Hematopoietic multipotent progenitor cell treated with erythropoietin and hydrocortisone succinate and interleukin-3 and kit ligand, for 4 days (in vitro differentiated cells): ENCODE data around the gene ARHGAP36.
A peak's percentile ranks its signal among the peaks of the same experiment; 100 is the strongest.

Experiments
- DNase-seq: peaks from one replicate; pipeline ENCODE4 v3.0.0-alpha.2; 2015

ARHGAP36 gene, protein sequence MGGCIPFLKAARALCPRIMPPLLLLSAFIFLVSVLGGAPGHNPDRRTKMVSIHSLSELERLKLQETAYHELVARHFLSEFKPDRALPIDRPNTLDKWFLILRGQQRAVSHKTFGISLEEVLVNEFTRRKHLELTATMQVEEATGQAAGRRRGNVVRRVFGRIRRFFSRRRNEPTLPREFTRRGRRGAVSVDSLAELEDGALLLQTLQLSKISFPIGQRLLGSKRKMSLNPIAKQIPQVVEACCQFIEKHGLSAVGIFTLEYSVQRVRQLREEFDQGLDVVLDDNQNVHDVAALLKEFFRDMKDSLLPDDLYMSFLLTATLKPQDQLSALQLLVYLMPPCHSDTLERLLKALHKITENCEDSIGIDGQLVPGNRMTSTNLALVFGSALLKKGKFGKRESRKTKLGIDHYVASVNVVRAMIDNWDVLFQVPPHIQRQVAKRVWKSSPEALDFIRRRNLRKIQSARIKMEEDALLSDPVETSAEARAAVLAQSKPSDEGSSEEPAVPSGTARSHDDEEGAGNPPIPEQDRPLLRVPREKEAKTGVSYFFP

GRCh38 chrX:131058136-131058868 lies at the start of gene ARHGAP36:
Gene ARHGAP36 (plus strand): TSS chrX:131058346. CDS start chrX:131081666, 23,320 bp downstream.
- no peak for DNase-seq

GRCh38 chrX:131010186-131010585 lies 48.0 kb upstream of the ARHGAP36 start:
- no peak for DNase-seq

GRCh38 chrX:131025336-131025735 lies 32.8 kb upstream of the ARHGAP36 start:
- DNase-seq, result no peak

DNA sequence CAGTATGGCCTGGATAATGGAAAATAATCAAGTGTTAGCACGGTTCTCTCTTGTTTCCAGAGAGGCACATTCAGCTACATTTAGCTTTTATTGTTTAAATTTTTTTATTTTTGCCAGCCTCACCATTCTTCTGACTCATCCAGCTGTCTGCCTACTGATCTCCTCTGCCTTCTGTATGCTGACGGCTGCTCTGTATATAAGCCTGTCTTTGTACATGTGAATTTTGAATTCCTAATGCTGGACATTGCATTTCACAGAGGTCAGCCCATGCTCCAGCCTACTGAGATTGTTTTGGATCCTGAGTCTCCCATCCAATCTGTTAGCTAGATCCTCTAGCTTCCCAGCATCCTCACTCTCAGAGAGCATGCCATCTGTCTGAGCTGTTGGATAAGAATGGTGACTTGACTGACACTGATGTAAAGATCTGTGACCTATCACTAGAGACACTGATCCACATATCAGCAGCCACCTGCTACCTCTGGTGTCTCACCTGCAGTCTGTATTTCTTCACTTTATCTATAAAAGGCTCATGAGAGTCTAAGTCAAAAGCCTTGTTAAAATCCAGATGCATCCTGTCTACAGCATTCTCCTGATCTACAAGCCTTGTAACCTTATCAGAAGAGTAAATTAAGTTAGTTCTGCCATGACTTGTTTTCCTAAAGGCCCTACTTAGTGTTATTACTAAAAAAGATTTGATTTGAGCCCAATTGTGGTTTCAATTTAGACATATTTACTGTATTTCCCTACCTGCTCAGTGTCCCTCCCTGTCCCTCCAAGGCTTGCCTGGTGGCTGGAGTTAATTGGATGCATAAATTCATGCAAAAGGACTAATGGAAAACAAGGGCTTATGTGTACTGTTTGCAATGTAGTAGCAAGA lies 25.6 kb upstream of the ARHGAP36 start:
- DNase-seq, result no peak

GRCh38 chrX:131034063-131034462 lies 24.1 kb upstream of the ARHGAP36 start:
- no peak for DNase-seq

DNA sequence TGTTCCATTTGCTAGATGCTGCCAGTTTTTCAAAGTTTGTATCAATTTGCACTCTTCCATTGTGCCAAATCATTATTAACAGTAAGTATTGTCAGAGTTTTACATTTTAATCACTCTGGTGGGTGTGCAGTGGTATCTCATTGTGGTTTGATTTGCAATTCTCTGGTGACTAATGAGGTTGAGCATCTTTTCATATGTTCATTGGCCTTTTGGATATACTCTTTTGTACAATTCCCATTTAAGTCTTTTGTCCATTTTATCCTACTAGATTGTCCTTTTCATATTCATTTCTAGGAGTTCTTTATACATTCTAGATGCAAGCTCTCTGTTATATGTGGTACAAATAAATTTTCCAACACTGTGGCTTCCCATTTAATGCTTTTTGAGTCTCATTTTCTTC lies 17.4 kb upstream of the ARHGAP36 start:
- no peak for DNase-seq

GRCh38 chrX:131041667-131042066 lies 16.5 kb upstream of the ARHGAP36 start:
- DNase-seq, result no peak

DNA sequence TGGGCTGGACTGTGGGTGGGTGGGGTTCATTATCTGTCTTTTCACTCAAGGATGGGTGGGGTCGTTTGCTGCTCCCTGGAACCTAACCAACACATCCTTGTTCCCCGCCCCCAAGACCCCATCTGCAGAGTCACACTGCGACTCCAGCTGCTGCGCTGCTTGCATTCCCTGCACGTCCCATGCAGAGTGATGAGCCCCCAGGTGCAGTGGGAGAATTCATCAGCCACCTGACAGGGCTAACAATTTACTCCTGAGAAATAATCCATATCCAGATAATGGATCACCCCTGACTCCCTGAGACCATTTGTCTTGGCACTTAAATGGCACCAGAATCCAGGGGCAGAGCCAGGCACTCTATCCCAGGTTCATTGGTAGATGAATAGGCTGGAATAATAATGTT lies 12.4 kb upstream of the ARHGAP36 start:
- DNase-seq, result no peak

DNA sequence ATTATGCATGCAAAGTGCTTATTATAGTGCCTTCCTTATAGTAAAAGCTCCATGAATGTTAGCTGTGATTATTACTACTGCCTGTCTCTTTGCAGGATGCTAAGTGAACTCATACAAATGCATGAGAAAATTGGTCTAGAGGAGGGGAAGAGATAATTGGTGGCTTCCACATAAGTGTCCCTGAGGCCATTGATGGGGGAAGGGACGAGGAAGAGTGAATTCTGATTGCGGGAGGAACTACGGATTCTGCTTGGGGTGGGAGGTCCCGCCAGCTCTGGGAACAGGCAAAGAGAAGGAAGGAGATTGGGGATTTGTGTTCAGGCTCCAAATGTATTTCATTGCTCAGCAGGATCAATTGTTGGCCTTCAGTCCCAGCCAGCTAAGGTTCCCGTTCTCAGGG lies 11.6 kb upstream of the ARHGAP36 start:
- DNase-seq, result no peak

GRCh38 chrX:131047180-131047579 lies 11.0 kb upstream of the ARHGAP36 start:
- DNase-seq, result no peak

- no peak for DNase-seq
Observed at GRCh38 chrX:131053076-131053475, 5.1 kb upstream of the ARHGAP36 start.

DNA sequence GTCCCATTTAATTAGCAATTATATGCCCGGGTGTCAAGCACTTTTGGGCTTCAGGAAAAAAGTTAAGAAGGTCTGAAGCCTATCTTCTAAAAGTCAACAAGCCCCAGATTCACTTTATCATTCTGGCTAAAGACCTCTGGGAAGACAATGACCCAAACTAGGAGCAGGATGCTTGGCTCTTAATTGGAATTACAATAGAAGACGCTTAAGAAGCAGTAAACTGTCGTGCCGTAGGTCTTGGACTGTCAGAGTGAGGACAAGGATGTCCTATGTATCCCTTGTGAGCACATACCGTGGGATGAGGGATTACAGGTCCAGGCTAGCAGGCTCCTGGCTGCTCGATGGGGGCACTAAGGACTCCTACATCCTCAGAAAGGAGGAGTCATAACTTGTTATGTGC lies 3.2 kb upstream of the ARHGAP36 start:
- DNase-seq, result no peak

GRCh38 chrX:131057706-131058105 lies 440 bp upstream of the ARHGAP36 start:
- DNase-seq, result no peak

DNA sequence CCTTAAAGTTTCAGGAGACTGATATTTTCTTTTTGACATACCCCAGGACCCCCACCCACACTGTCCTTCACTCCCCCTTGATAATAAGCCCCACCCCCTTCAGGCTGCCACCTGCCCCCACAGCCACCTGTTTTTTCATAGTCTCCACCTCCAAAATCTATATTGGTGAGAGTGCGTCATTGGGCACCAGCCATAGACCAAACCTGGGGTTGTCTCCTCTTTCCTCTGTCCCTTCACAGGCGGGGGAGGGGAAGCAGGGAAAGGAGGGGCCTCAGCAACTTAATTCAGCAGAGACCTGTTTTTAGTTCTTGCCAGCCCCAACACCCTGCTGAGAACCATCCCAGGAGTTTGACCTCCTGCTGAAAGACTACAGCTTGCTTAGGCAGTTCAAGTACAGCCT lies 1.1 kb downstream of the ARHGAP36 start:
- no peak for DNase-seq

GRCh38 chrX:131060147-131060546 lies 2.0 kb downstream of the ARHGAP36 start:
- DNase-seq, result no peak

DNA sequence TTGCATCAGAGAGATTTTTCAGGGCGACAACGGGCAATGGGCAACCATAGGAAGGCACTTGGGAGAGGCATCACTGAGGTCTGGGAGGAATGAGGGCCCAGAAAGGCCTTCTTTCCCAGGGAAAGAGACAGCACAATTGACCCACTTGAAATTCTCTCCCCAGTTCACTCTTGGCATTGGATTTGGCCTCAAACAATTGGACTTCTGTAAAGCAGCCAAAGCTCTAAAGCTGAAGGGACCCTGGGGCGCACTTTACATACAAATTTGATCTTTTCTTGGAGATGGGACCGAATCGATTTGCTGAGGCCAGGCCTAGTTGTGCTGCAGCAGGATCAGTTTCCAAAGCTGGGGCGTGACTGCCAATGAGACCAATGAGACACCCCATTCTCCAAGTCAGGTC lies 3.2 kb downstream of the ARHGAP36 start:
- no peak for DNase-seq

GRCh38 chrX:131063613-131064012 lies 5.5 kb downstream of the ARHGAP36 start:
- no peak for DNase-seq

DNA sequence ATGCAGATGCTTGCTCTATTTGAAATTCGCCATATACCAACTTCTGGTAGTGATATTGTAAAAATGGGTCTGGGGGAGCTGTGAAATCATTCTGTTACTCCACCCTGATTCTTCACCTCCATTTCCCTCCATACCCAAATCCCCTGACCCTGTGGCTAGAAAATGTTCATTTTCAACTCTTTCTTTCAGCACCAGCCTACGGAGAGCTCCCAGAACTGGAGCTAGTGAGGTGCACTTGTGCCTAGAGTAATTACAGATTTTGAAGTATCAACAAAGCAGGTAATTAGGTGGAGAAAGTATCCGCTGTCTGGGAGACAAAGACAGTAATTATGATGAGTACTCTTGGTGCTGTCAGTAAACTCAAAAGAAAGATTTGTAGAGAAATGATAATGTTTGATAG lies 8.1 kb downstream of the ARHGAP36 start:
- DNase-seq, result no peak

- DNase-seq, result no peak
Observed at GRCh38 chrX:131067216-131067615, 9.1 kb downstream of the ARHGAP36 start.

- peak; percentile 7 for DNase-seq
Observed at GRCh38 chrX:131067846-131068745, 9.9 kb downstream of the ARHGAP36 start.

DNA sequence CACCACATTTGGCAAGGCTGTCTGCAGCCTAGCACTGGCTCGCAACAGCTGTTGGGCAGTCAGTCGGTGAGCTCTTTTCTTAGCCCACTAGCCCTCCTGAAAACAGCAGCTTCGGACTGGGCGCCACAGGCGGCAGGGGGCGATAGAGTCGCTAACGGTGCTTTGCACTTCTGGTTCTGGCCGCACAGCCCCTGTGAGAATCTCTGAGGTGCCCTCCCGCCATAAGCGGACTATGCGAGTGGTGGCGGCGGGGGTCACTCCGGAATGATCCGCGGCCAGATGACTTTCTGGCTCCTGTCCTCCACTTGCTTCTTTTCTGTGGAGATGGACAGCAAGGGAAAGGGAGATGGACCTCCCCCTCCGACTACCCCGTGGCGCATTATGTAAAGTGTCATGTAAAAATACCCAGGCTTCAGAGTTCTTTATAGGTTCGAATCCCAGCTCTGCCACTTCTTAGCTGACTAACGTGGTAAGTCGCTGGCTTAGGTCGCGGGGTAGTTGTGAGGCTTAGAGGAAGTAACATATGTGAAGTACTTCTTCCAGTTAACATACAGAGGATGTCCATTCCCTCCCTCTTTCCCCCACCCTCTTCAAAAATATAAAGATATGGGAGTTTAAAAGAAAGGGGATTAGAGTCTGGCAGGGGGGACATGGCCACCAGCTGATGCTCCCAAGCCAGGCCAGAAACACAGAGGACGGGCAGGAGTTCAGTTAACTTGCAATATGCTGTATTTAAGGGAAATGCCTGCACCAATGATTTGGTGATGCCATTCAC lies 11.0 kb downstream of the ARHGAP36 start:
- DNase-seq, result peak; percentile 52
